SK-N-SH (cell line): ENCODE data around the gene CHST11. TPM values are rescaled to one million over a fixed set of nuclear protein-coding genes. Genes with fewer than 3 reads are reported as not detected.

Experiments
- CTCF ChIA-PET: fragments of 300-600, 350-600 bp; formaldehyde crosslinking; extraction: SDS; loops from one replicate; lab custom pipeline; 2021; lab: Yijun Ruan, JAX
- POLR2A ChIA-PET: fragments of 350-600 bp; sonication (Branson Sonifier 250); formaldehyde crosslinking; extraction: SDS; loops from one replicate; lab custom pipeline; 2020; ENCODE audit warnings: antibody characterized with exemption, inconsistent platforms; lab: Yijun Ruan, JAX
- DNase-seq: peaks from one replicate; pipeline ENCODE4 v3.0.0; 2012
- H2AFZ ChIP-seq: fragments of 200-600 bp; sonication (generic); 2 replicates; pipeline ENCODE4 v1.8.1; 2016; ENCODE audit warnings: antibody characterized with exemption, mild to moderate bottlenecking, low read depth
- H3F3A ChIP-seq: fragments of 200-600 bp; sonication (generic); replicated peaks from 2 replicates; pipeline ENCODE3; 2016; ENCODE audit warnings: antibody characterized with exemption, mild to moderate bottlenecking; ENCODE audit not compliant: insufficient read depth
- H3K27ac ChIP-seq, 2 experiments: fragments of 200-500 bp in 1 of 2; fragments of 200-600 bp in 1 of 2; sonication (Bioruptor generic) in 1 of 2; sonication (generic), shearing (Covaris generic) in 1 of 2; 2 replicates each; pipeline versions ENCODE4 v1.5.1 to v1.6.1; 2014 to 2016; ENCODE audit warnings: low read depth in 2 of 2, inconsistent platforms in 1 of 2, low read length in 1 of 2, mild to moderate bottlenecking in 1 of 2, mixed read lengths in 1 of 2
- H3K27me3 ChIP-seq: fragments of 200-600 bp; sonication (generic), shearing (Covaris generic); 2 replicates; pipeline ENCODE4 v1.6.1; 2016; ENCODE audit warnings: mixed run types; ENCODE audit not compliant: insufficient read depth
- H3K36me3 ChIP-seq, 2 experiments: fragments of 200-500 bp in 1 of 2; fragments of 200-600 bp in 1 of 2; sonication (Bioruptor generic) in 1 of 2; sonication (generic) in 1 of 2; replicated peaks in 1 of 2; 2 replicates each; pipeline versions ENCODE3 to v1.5.1; 2014 to 2016; ENCODE audit warnings: low read length in 1 of 2, mild to moderate bottlenecking in 1 of 2; ENCODE audit not compliant: insufficient read depth in 2 of 2, control insufficient read depth in 1 of 2
- H3K4me1 ChIP-seq, 2 experiments: fragments of 200-500 bp in 1 of 2; fragments of 200-600 bp in 1 of 2; sonication (Bioruptor generic) in 1 of 2; sonication (generic), shearing (Covaris generic) in 1 of 2; 2 replicates each; pipeline versions ENCODE4 v1.5.1 to v1.6.1; 2014 to 2016; ENCODE audit warnings: low read depth in 1 of 2, low read length in 1 of 2, mixed run types in 1 of 2; ENCODE audit not compliant: insufficient read depth in 2 of 2, control insufficient read depth in 1 of 2
- H3K4me2 ChIP-seq: fragments of 200-600 bp; sonication (generic), shearing (Covaris generic); 2 replicates; pipeline ENCODE4 v1.6.1; 2017; ENCODE audit warnings: mixed run types
- H3K4me3 ChIP-seq, 2 experiments: fragments of 200-500 bp in 1 of 2; fragments of 200-600 bp in 1 of 2; sonication (Bioruptor generic) in 1 of 2; sonication (generic), shearing (Covaris generic) in 1 of 2; 2 replicates each; pipeline versions ENCODE4 v1.5.1 to v1.8.1; 2014 to 2016; ENCODE audit warnings: low read depth in 2 of 2, inconsistent platforms in 1 of 2, low read length in 1 of 2, mild to moderate bottlenecking in 1 of 2, mixed read lengths in 1 of 2, moderate library complexity in 1 of 2
- H3K79me2 ChIP-seq: fragments of 200-600 bp; sonication (generic); 2 replicates; pipeline ENCODE4 v1.8.1; 2017; ENCODE audit warnings: mild to moderate bottlenecking; ENCODE audit not compliant: insufficient read depth
- H3K9ac ChIP-seq: fragments of 200-600 bp; sonication (generic); 2 replicates; pipeline ENCODE4 v1.6.1; 2017; ENCODE audit warnings: mixed run types
- H3K9me2 ChIP-seq: fragments of 200-600 bp; sonication (generic); 2 replicates; pipeline ENCODE4 v1.6.1; 2017; ENCODE audit warnings: mixed run types
- H3K9me3 ChIP-seq: fragments of 200-600 bp; sonication (generic); 2 replicates; pipeline ENCODE4 v1.6.1; 2017; ENCODE audit warnings: mixed run types, mild to moderate bottlenecking, moderate library complexity
- H4K20me1 ChIP-seq: fragments of 200-600 bp; sonication (generic); 2 replicates; pipeline ENCODE4 v1.6.1; 2017; ENCODE audit warnings: mild to moderate bottlenecking, mixed run types; ENCODE audit not compliant: insufficient read depth
- CHD2 ChIP-seq: fragments of 150-350 bp; IDR thresholded peaks from 2 replicates; pipeline ENCODE4 v1.6.1; 2018; ENCODE audit warnings: low read length; ENCODE audit not compliant: partially characterized antibody
- CTCF ChIP-seq: fragments of 200-600 bp; sonication (generic); IDR thresholded peaks from 2 replicates; pipeline ENCODE4 v1.6.1; 2017; ENCODE audit warnings: antibody characterized with exemption, mild to moderate bottlenecking, moderate library complexity
- ELF1 ChIP-seq: IDR thresholded peaks from 2 replicates; pipeline ENCODE4 v1.4.0; 2012
- EP300 ChIP-seq, 2 experiments: IDR thresholded peaks; 2 replicates each; pipeline versions ENCODE4 v1.4.0 to v1.6.1; 2012; ENCODE audit warnings: borderline replicate concordance in 1 of 2, low read depth in 1 of 2, low read length in 1 of 2
- EZH2phosphoT487 ChIP-seq: fragments of 200-600 bp; sonication (generic); IDR thresholded peaks from 2 replicates; pipeline ENCODE4 v1.6.1; 2017; ENCODE audit warnings: low read depth, mixed run types, mild to moderate bottlenecking, antibody characterized with exemption, moderate library complexity, borderline replicate concordance
- FOSL2 ChIP-seq: IDR thresholded peaks from 2 replicates; pipeline ENCODE4 v1.4.0; 2012; ENCODE audit warnings: low read depth, mild to moderate bottlenecking, moderate library complexity, borderline replicate concordance
- FOXJ3 ChIP-seq: sonication (generic); formaldehyde crosslinking; IDR thresholded peaks from 2 replicates; pipeline ENCODE4 v1.5.1; 2020; ENCODE audit warnings: mild to moderate bottlenecking, missing genetic modification reagents
- JUND ChIP-seq: IDR thresholded peaks from 2 replicates; pipeline ENCODE4 v1.4.0; 2012
- MAX ChIP-seq: IDR thresholded peaks from 2 replicates; pipeline ENCODE4 v1.4.0; 2012; ENCODE audit warnings: low read depth
- MEF2A ChIP-seq: IDR thresholded peaks from 2 replicates; pipeline ENCODE4 v1.4.0; 2012; ENCODE audit warnings: low read depth, borderline replicate concordance
- NRF1 ChIP-seq: IDR thresholded peaks from 2 replicates; pipeline ENCODE4 v1.6.1; 2012; ENCODE audit warnings: low read depth, mild to moderate bottlenecking, low read length
- POLR2AphosphoS5 ChIP-seq: IDR thresholded peaks from 2 replicates; pipeline ENCODE4 v1.6.1; 2012; ENCODE audit warnings: low read depth, low read length
- RAD21 ChIP-seq: IDR thresholded peaks from 2 replicates; pipeline ENCODE4 v1.6.1; 2012; ENCODE audit warnings: mild to moderate bottlenecking, low read length
- RCOR1 ChIP-seq: fragments of 150-350 bp; IDR thresholded peaks from 2 replicates; pipeline ENCODE4 v1.6.1; 2017; ENCODE audit warnings: antibody characterized with exemption, low read length
- REST ChIP-seq: IDR thresholded peaks from 2 replicates; pipeline ENCODE4 v1.6.1; 2012; ENCODE audit warnings: mild to moderate bottlenecking, low read depth, low read length, moderate library complexity
- SMC3 ChIP-seq: IDR thresholded peaks from 2 replicates; pipeline ENCODE4 v1.6.1; 2012; ENCODE audit warnings: low read depth, low read length, improper control_type of control experiment
- TAF1 ChIP-seq: IDR thresholded peaks from 2 replicates; pipeline ENCODE4 v1.6.1; 2012; ENCODE audit warnings: low read depth, mild to moderate bottlenecking, low read length, moderate library complexity, borderline replicate concordance
- TEAD4 ChIP-seq: IDR thresholded peaks from 2 replicates; pipeline ENCODE4 v1.4.0; 2012; ENCODE audit warnings: mild to moderate bottlenecking, borderline replicate concordance; ENCODE audit not compliant: insufficient read depth
- USF1 ChIP-seq: IDR thresholded peaks from 2 replicates; pipeline ENCODE4 v1.4.0; 2012; ENCODE audit warnings: low read depth, borderline replicate concordance
- USF2 ChIP-seq: fragments of 150-350 bp; IDR thresholded peaks from 2 replicates; pipeline ENCODE4 v1.6.1; 2017; ENCODE audit warnings: antibody characterized with exemption, low read length, low read depth, borderline replicate concordance
- YY1 ChIP-seq: IDR thresholded peaks from 2 replicates; pipeline ENCODE4 v1.4.0; 2012; ENCODE audit warnings: low read depth, mild to moderate bottlenecking
- ZBTB33 ChIP-seq: IDR thresholded peaks from 2 replicates; pipeline ENCODE4 v1.4.0; 2012; ENCODE audit warnings: low read depth, borderline replicate concordance
- WGBS: methylation state at CpG from one replicate; pipeline ENCODE4 v1.1.6; 2017; ENCODE audit warnings: low lambda C conversion rate; 5-methylcytosine and 5-hydroxymethylcytosine counted together
- polyA plus RNA-seq, 3 experiments: library from polyadenylated mRNA; depleted of rRNA; stranded (reverse); fragments of >200 nt; gene quantifications; 2 replicates each; pipeline ENCODE4 v1.2.3, GENCODE V29; 2012

Gene CHST11
- polyA plus RNA-seq, 1 of the 3 experiments (the other 2 are of a cell fraction), result 18.6 TPM

GRCh38 chr12:104514092-104514810, 57.5 kb downstream of the CHST11 start (continued):
- TF ChIP-seq EZH2phosphoT487 (no peak), YY1 (no peak), RAD21 (no peak), EP300 (IDR thresholded peaks at IDR 0.05; ENCODE audit: borderline replicate concordance in 1 of 2, low read depth in 1 of 2, low read length in 1 of 2) (no peak), ELF1 (no peak), FOXJ3 (CRISPR knock-in tag) (no peak)

GRCh38 chr12:104515899-104516298, 59.2 kb downstream of the CHST11 start:
- 58% methylated on average over 1 of the region's 1 CpG for WGBS

More at GRCh38 chr12:104515899-104516298, 59.2 kb downstream of the CHST11 start:
- no peak overlapping the region for H3K9ac ChIP-seq
- no peaks in the 10 kb centered on the region for H3K79me2 ChIP-seq
- no peak overlapping the region for H2AFZ ChIP-seq
- H3K27me3 ChIP-seq, result no peaks in the 10 kb centered on the region
- no peaks in the 10 kb centered on the region for H4K20me1 ChIP-seq
- H3K4me3 ChIP-seq, result no peak overlapping the region
- H3F3A ChIP-seq, result no peaks in the 10 kb centered on the region
- H3K9me2 ChIP-seq, result no peaks in the 10 kb centered on the region
- peaks cover 0 to 13% of the 10 kb centered on the region in 2 experiments; a peak in 1 of 4 replicates for H3K4me1 ChIP-seq
- POLR2A ChIA-PET, result no interaction called here
- CTCF ChIA-PET, result interaction anchor here (1.6 kb wide), 1 partner anchor 16 kb away, joined by 3 read pairs; no protein-coding TSS in a partner anchor
- no peak overlapping the region for H3K4me2 ChIP-seq
- no peak for TF ChIP-seq MAX
- no peak for TF ChIP-seq EZH2phosphoT487
- TF ChIP-seq TEAD4, result no peak
- TF ChIP-seq CHD2, result no peak
- TF ChIP-seq YY1, result no peak
- TF ChIP-seq SMC3, result no peak
- TF ChIP-seq USF1, result no peak
- TF ChIP-seq RCOR1, result no peak
- no peak for TF ChIP-seq ZBTB33
- no peak for TF ChIP-seq POLR2AphosphoS5
- no peak for TF ChIP-seq FOSL2
- no peak for TF ChIP-seq USF2
- no peak for TF ChIP-seq NRF1
- TF ChIP-seq REST, result no peak
- TF ChIP-seq JUND, result no peak
- TF ChIP-seq CTCF, result no peak
- TF ChIP-seq MEF2A, result no peak
- TF ChIP-seq TAF1, result no peak
- H3K9me3 ChIP-seq, result no peaks in the 10 kb centered on the region
- no peak for DNase-seq
- no peaks in the 10 kb centered on the region for H3K36me3 ChIP-seq
- no peak overlapping the region for H3K27ac ChIP-seq
